Measurements from ENCODE around the gene MPHOSPH9. TPM values are rescaled to one million over a fixed set of nuclear protein-coding genes. Genes with fewer than 3 reads are reported as not detected.

MPHOSPH9 gene
- total and polyA plus RNA-seq, 2 donors (not counting 1 experiment from before 2014, with no cell fraction given), result 11.8 to 45.1 TPM

GRCh38 chr12:123270214-123271000 lies 37.5 kb upstream of the MPHOSPH9 start:
- H3K27ac Mint-ChIP-seq, result peak overlapping the region; percentile 28
- Histone ChIP-seq H3K9me3 (ENCODE audit: control extremely low read depth in 1 of 3, control insufficient read depth in 2 of 3, insufficient read depth in 1 of 3, low read length in 2 of 3) (no peaks in the 10 kb centered on the region), H3K9ac (ENCODE audit: low read length) (peak overlapping the region; percentile 63), H3K4me2 (replicated peaks; ENCODE audit: low read depth, low read length, poor library complexity, severe bottlenecking) (peak overlapping the region; percentile 85), H3K79me2 (ENCODE audit: control insufficient read depth, insufficient read depth, low read length) (no peaks in the 10 kb centered on the region), H2AFZ (ENCODE audit: insufficient read depth, low read depth, low read length, poor library complexity, severe bottlenecking) (peak overlapping the region; percentile 69), H3K36me3 (replicated peaks in 1 of 2; ENCODE audit: control extremely low read depth in 1 of 2, control insufficient read depth in 1 of 2, extremely low read depth in 1 of 2, insufficient read depth in 2 of 2, low read length in 1 of 2) (no peaks in the 10 kb centered on the region), H3K27ac (ENCODE audit: low read length in 2 of 2) (no peak overlapping the region), H4K20me1 (ENCODE audit: control insufficient read depth, insufficient read depth, low read length, poor library complexity, severe bottlenecking) (no peaks in the 10 kb centered on the region), H3K27me3 (replicated peaks in 1 of 4; ENCODE audit: control extremely low read depth in 1 of 4, control insufficient read depth in 3 of 4, insufficient read depth in 4 of 4, low read length in 3 of 4) (peaks cover 0 to 6% (median 0%) of the 10 kb centered on the region in 4 experiments), H3K4me3 (ENCODE audit: control extremely low read depth in 1 of 5, extremely low read depth in 1 of 5, insufficient read depth in 1 of 5, low read depth in 2 of 5, low read length in 4 of 5) (peak overlapping the region; percentile 34 to 55 (median 52)), H3K4me1 (ENCODE audit: control insufficient read depth in 2 of 2, insufficient read depth in 2 of 2, low read length in 2 of 2) (peaks cover 31 to 37% of the 10 kb centered on the region in 2 donors)
- intact Hi-C loops (cut with micrococcal nuclease), result loop anchor here (2.0 kb wide), 2 partner anchors 198 to 348 kb away; no protein-coding TSS in a partner anchor
- ChIA-PET CTCF (interaction anchor here (0.6 to 1.7 kb wide), 5 partner anchors 12 to 545 kb away, joined by 3 to 11 read pairs (median 3); partner anchors contain the start of gene DDX55), POLR2A (interaction anchor here (0.5 to 1.4 kb wide), 3 partner anchors 37 to 97 kb away, joined by 3 to 5 read pairs (median 5); partner anchors contain the start of genes MPHOSPH9 and MTRFR)
- no peaks in the 10 kb centered on the region for H3K27me3 Mint-ChIP-seq
- DNase-seq, result no peak
- TF ChIP-seq CTCF (IDR thresholded peaks at IDR 0.05), result no peak
- TF ChIP-seq EZH2 (IDR thresholded peaks at IDR 0.05; ENCODE audit: borderline replicate concordance, insufficient read depth, low read depth, low read length, poor library complexity, severe bottlenecking), result no peak
- WGBS (ENCODE audit: insufficient coverage), result under 1% methylated on average over 49 of the region's 51 CpGs
- ATAC-seq (ENCODE audit: low read depth), result peak; percentile 3
- H3K4me3 Mint-ChIP-seq, result peak overlapping the region; percentile 83
- no peaks in the 10 kb centered on the region for H3K9me3 Mint-ChIP-seq (ENCODE audit: insufficient read depth)
- H3K4me1 Mint-ChIP-seq, result peaks cover 29% of the 10 kb centered on the region

- Histone ChIP-seq H3K27me3 (replicated peaks in 1 of 4; ENCODE audit: control extremely low read depth in 1 of 4, control insufficient read depth in 3 of 4, insufficient read depth in 4 of 4, low read length in 3 of 4) (peaks cover 0 to 6% (median 0%) of the 10 kb centered on the region in 4 experiments), H3K4me3 (ENCODE audit: control extremely low read depth in 1 of 5, extremely low read depth in 1 of 5, insufficient read depth in 1 of 5, low read depth in 2 of 5, low read length in 4 of 5) (peak overlapping the region; percentile 34 to 55 (median 52)), H2AFZ (ENCODE audit: insufficient read depth, low read depth, low read length, poor library complexity, severe bottlenecking) (peak overlapping the region; percentile 69), H3K9ac (ENCODE audit: low read length) (peak overlapping the region; percentile 63), H3K79me2 (ENCODE audit: control insufficient read depth, insufficient read depth, low read length) (no peaks in the 10 kb centered on the region), H3K9me3 (ENCODE audit: control extremely low read depth in 1 of 3, control insufficient read depth in 2 of 3, insufficient read depth in 1 of 3, low read length in 2 of 3) (no peaks in the 10 kb centered on the region), H3K36me3 (replicated peaks in 1 of 2; ENCODE audit: control extremely low read depth in 1 of 2, control insufficient read depth in 1 of 2, extremely low read depth in 1 of 2, insufficient read depth in 2 of 2, low read length in 1 of 2) (no peaks in the 10 kb centered on the region), H3K4me1 (ENCODE audit: control insufficient read depth in 2 of 2, insufficient read depth in 2 of 2, low read length in 2 of 2) (peaks cover 31 to 37% of the 10 kb centered on the region in 2 donors), H3K27ac (ENCODE audit: low read length in 2 of 2) (no peak overlapping the region), H4K20me1 (ENCODE audit: control insufficient read depth, insufficient read depth, low read length, poor library complexity, severe bottlenecking) (no peaks in the 10 kb centered on the region), H3K4me2 (replicated peaks; ENCODE audit: low read depth, low read length, poor library complexity, severe bottlenecking) (peak overlapping the region; percentile 85)
- ATAC-seq (ENCODE audit: low read depth) (peak; percentile 15), DNase-seq (no peak)
- ChIA-PET POLR2A (interaction anchor here (1.4 kb wide), 1 partner anchor 37 kb away, joined by 5 read pairs; the partner anchor contains the start of genes MPHOSPH9 and MTRFR), CTCF (interaction anchor here (0.7 to 1.7 kb wide), 4 partner anchors 11 to 332 kb away, joined by 3 to 11 read pairs (median 3); partner anchors contain the start of gene DDX55)
- no peaks in the 10 kb centered on the region for H3K27me3 Mint-ChIP-seq
- intact Hi-C loops (cut with micrococcal nuclease), result loop anchor here (2.0 kb wide), 2 partner anchors 199 to 349 kb away; no protein-coding TSS in a partner anchor
- peak overlapping the region; percentile 83 for H3K4me3 Mint-ChIP-seq
- 4% methylated on average over 5 of the region's 7 CpGs for WGBS (ENCODE audit: insufficient coverage)
- H3K27ac Mint-ChIP-seq, result peak overlapping the region; percentile 33
- TF ChIP-seq CTCF (IDR thresholded peaks at IDR 0.05) (no peak), EZH2 (IDR thresholded peaks at IDR 0.05; ENCODE audit: borderline replicate concordance, insufficient read depth, low read depth, low read length, poor library complexity, severe bottlenecking) (no peak)
- H3K9me3 Mint-ChIP-seq (ENCODE audit: insufficient read depth), result no peaks in the 10 kb centered on the region
- peaks cover 29% of the 10 kb centered on the region for H3K4me1 Mint-ChIP-seq
Observed at GRCh38 chr12:123269896-123270213, 36.9 kb upstream of the MPHOSPH9 start.
